ENCODE data around the gene AGBL2.
"Not testable (repeated sequence)": the region's sequence is repeated elsewhere in the genome, so short reads cannot be mapped to it uniquely, and the experiment has no call there.

Gene AGBL2

DNA sequence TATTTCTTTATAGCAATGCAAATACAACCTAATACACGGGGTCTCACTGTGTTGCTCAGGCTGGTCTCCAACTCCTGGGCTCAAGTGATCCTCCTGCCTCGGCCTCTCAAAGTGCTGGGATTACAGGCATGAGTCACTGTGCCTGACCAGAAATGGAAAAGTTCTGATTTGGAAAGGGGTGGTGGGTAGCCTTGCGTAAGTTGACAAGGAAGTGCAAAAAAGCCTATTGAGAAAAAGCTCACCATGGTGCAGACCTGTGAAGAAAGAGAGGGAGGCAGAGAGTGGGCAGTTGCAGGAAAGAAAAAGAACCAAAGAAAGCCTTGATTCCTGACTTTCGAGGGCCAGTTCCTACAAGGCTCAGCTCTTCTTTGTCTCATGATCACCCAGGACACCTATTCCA, 27.1 kb downstream of the AGBL2 start:
- Histone ChIP-seq H3K27ac (ENCODE audit: low read depth, low read length) (no peak overlapping the region), H4K20me1 (ENCODE audit: control insufficient read depth, insufficient read depth, low read depth, low read length) (no peaks in the 10 kb centered on the region), H3K79me2 (ENCODE audit: control insufficient read depth, low read length) (no peaks in the 10 kb centered on the region), H3F3A (ENCODE audit: control insufficient read depth, insufficient read depth) (no peaks in the 10 kb centered on the region), H3K4me3 (ENCODE audit: low read length) (no peak overlapping the region), H3K36me3 (ENCODE audit: control insufficient read depth, low read length) (no peaks in the 10 kb centered on the region), H3K4me1 (ENCODE audit: control insufficient read depth, low read length) (peaks cover 3% of the 10 kb centered on the region; the same call in 1 of the 2 replicates), H3K9me3 (ENCODE audit: control insufficient read depth, insufficient read depth, low read length) (no peaks in the 10 kb centered on the region), H3K27me3 (ENCODE audit: control insufficient read depth, low read length) (0 out of 2 replicates have a peak, but pooled peaks cover 2% of the 10 kb centered on the region), H3K9me2 (replicated peaks; ENCODE audit: control insufficient read depth, low read length) (no peaks in the 10 kb centered on the region), H3K4me2 (ENCODE audit: low read length) (no peak overlapping the region)
- TF ChIP-seq CTCF (IDR thresholded peaks at IDR 0.05; ENCODE audit: low read depth, low read length, poor library complexity, severe bottlenecking) = no peak
- TF ChIP-seq EZH2phosphoT487 (IDR thresholded peaks at IDR 0.05; ENCODE audit: borderline replicate concordance, low read length) = no peak

GRCh38 chr11:47686704-47687103, 28.5 kb downstream of the AGBL2 start:
- not testable (repeated sequence) for H4K20me1 ChIP-seq (ENCODE audit: control insufficient read depth, insufficient read depth, low read depth, low read length); H3K4me1 ChIP-seq (ENCODE audit: control insufficient read depth, low read length); H3K9me2 ChIP-seq (replicated peaks; ENCODE audit: control insufficient read depth, low read length); H3K27ac ChIP-seq (ENCODE audit: low read depth, low read length); H3K36me3 ChIP-seq (ENCODE audit: control insufficient read depth, low read length); H3K79me2 ChIP-seq (ENCODE audit: control insufficient read depth, low read length); H3K4me3 ChIP-seq (ENCODE audit: low read length); H3K4me2 ChIP-seq (ENCODE audit: low read length); H3K9me3 ChIP-seq (ENCODE audit: control insufficient read depth, insufficient read depth, low read length); H3F3A ChIP-seq (ENCODE audit: control insufficient read depth, insufficient read depth)
- peaks cover 14% of the 10 kb centered on the region for H3K27me3 ChIP-seq (ENCODE audit: control insufficient read depth, low read length)

DNA sequence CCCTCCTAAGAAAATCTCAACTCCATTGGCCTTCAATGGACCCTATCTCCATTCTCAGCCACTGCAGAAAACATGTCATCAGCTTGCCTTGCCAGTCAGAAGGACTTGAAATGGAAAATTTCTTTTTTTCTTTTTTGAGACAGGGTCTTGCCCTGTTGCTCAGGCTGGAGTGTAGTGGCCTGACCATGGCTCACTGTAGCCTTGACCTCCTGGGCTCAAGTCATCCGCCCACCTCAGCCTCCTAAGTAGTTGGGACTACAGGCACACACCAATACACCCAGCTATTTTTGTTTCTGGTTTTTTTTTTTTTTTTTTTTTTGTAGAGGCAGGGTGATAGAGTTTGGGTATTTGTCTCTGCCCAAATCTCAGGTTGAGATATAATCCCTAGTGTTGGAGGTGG, 29.0 kb downstream of the AGBL2 start:
- H3K36me3 ChIP-seq (ENCODE audit: control insufficient read depth, low read length) = no peaks in the 10 kb centered on the region
- peaks cover 10% of the 10 kb centered on the region; the same call in 1 of the 2 replicates for H3K4me1 ChIP-seq (ENCODE audit: control insufficient read depth, low read length)
- no peak overlapping the region for H3K4me3 ChIP-seq (ENCODE audit: low read length)
- no peaks in the 10 kb centered on the region for H3F3A ChIP-seq (ENCODE audit: control insufficient read depth, insufficient read depth)
- H4K20me1 ChIP-seq (ENCODE audit: control insufficient read depth, insufficient read depth, low read depth, low read length) = no peaks in the 10 kb centered on the region
- H3K9me3 ChIP-seq (ENCODE audit: control insufficient read depth, insufficient read depth, low read length) = no peaks in the 10 kb centered on the region
- H3K9me2 ChIP-seq (replicated peaks; ENCODE audit: control insufficient read depth, low read length) = no peaks in the 10 kb centered on the region
- H3K27ac ChIP-seq (ENCODE audit: low read depth, low read length) = no peak overlapping the region
- TF ChIP-seq EZH2phosphoT487 (IDR thresholded peaks at IDR 0.05; ENCODE audit: borderline replicate concordance, low read length) (no peak), CTCF (IDR thresholded peaks at IDR 0.05; ENCODE audit: low read depth, low read length, poor library complexity, severe bottlenecking) (no peak)
- H3K4me2 ChIP-seq (ENCODE audit: low read length) = no peak overlapping the region
- H3K79me2 ChIP-seq (ENCODE audit: control insufficient read depth, low read length) = no peaks in the 10 kb centered on the region
- peaks cover 15% of the 10 kb centered on the region for H3K27me3 ChIP-seq (ENCODE audit: control insufficient read depth, low read length)

GRCh38 chr11:47675851-47676250, 39.3 kb downstream of the AGBL2 start:
- no peaks in the 10 kb centered on the region for H3K4me1 ChIP-seq (ENCODE audit: control insufficient read depth, low read length)
- H3F3A ChIP-seq (ENCODE audit: control insufficient read depth, insufficient read depth) = no peaks in the 10 kb centered on the region
- no peaks in the 10 kb centered on the region for H4K20me1 ChIP-seq (ENCODE audit: control insufficient read depth, insufficient read depth, low read depth, low read length)
- no peaks in the 10 kb centered on the region for H3K9me2 ChIP-seq (replicated peaks; ENCODE audit: control insufficient read depth, low read length)
- H3K4me2 ChIP-seq (ENCODE audit: low read length) = no peak overlapping the region
- TF ChIP-seq CTCF (IDR thresholded peaks at IDR 0.05; ENCODE audit: low read depth, low read length, poor library complexity, severe bottlenecking) (no peak), EZH2phosphoT487 (IDR thresholded peaks at IDR 0.05; ENCODE audit: borderline replicate concordance, low read length) (no peak)
- no peaks in the 10 kb centered on the region for H3K79me2 ChIP-seq (ENCODE audit: control insufficient read depth, low read length)
- H3K36me3 ChIP-seq (ENCODE audit: control insufficient read depth, low read length) = no peaks in the 10 kb centered on the region
- no peaks in the 10 kb centered on the region for H3K27me3 ChIP-seq (ENCODE audit: control insufficient read depth, low read length)
- no peak overlapping the region for H3K4me3 ChIP-seq (ENCODE audit: low read length)
- H3K9me3 ChIP-seq (ENCODE audit: control insufficient read depth, insufficient read depth, low read length) = no peaks in the 10 kb centered on the region
- no peak overlapping the region for H3K27ac ChIP-seq (ENCODE audit: low read depth, low read length)
